Measurements from ENCODE around the gene ITM2C. TPM values are rescaled to one million over a fixed set of nuclear protein-coding genes. Genes with fewer than 3 reads are reported as not detected.

The ITM2C gene
- total and polyA plus RNA-seq, 2 of the 13 experiments (the other 11 are each of a cell fraction or from before 2014, with no cell fraction given), result 70.5 to 270 TPM

DNA sequence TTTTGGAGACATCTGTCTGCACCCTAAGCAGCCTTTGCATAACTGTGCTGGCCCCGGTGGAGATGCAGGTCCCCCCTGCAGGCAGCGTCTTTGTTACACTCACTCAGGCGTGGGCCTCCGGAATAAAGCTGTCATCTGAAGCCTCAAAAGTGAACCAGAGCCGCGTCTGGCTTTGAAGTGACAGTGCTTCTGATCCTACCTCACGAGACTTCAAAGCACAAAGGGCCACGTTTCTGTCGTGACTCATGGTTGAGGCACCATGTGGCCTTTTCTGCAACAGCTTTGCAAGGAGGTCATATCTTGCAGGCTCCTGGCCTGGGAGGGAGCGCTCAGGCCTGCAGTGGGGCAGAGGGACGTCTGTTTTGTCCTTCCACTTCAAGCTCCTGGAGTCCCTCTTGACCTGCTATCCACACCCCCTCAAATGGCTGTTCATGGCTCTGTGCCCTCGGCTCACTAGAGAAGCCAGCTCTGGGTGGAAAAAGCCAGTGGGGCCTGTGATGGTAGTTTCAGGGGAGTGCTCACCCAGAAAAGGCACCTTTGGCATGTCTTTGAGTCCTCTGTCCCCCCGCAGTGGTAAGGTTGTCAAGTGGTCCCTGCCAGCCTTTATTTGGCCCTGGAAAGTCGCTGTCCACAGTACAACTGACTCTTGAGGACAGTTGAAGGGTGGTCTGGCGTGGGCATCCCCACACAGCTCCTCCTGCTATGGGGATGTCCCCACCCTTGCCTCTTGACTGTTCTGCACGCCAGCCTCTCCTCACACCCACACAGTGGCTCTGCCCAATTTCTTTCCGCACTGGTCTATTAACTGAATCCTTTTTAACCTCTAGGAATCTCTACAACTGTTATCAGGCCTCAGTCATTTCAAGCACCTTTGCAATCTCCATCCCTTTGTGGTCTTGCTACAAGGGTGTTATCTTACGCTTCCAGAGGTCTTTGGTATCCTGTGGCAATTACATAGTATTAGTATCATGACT, 41.0 kb downstream of the ITM2C start:
- peaks cover 24% of the 10 kb centered on the region for H3K4me1 ChIP-seq (ENCODE audit: insufficient read depth, low read length)
- WGBS (ENCODE audit: low lambda C conversion rate), result 23% methylated on average over 16 of the region's 18 CpGs
- H4K20me1 ChIP-seq (ENCODE audit: insufficient read depth, low read length), result no peaks in the 10 kb centered on the region
- ChIA-PET POLR2A (interaction anchor here (0.7 to 1.8 kb wide), 2 partner anchors 145 to 147 kb away, joined by 3 to 6 read pairs; no protein-coding TSS in a partner anchor), CTCF (ENCODE audit: low intra/inter-chr PET ratio, low total read pairs) (interaction anchor here (0.7 kb wide), 1 partner anchor 147 kb away, joined by 3 read pairs; no protein-coding TSS in a partner anchor)
- no peaks in the 10 kb centered on the region for H3K79me2 ChIP-seq (ENCODE audit: insufficient read depth, low read length)
- peak; percentile 83 for DNase-seq (ENCODE audit: low spot score)
- intact Hi-C loops (cut with micrococcal nuclease; ENCODE audit: unreplicated experiment), result no loop called here
- in situ Hi-C loops (cut with HindIII; ENCODE audit: extremely low pct_ligation_motif_present, low pct_unique_long_range_greater_than_20kb), result no loop called here
- peak; percentile 52 for ATAC-seq
- H3K4me2 ChIP-seq (ENCODE audit: low read depth, low read length), result peak overlapping the region; percentile 41
- no peaks in the 10 kb centered on the region for H3K9me3 ChIP-seq (ENCODE audit: low read length)
- H3K27ac ChIP-seq (ENCODE audit: extremely low read length, insufficient read depth, low read length), result no peak overlapping the region
- no peak overlapping the region for H2AFZ ChIP-seq (ENCODE audit: low read length)
- H3K36me3 ChIP-seq (replicated peaks in 1 of 2; ENCODE audit: control insufficient read depth in 1 of 2, insufficient read depth in 2 of 2, low read length in 2 of 2), result no peaks in the 10 kb centered on the region
- no TSS peak for BruUV-seq (replicated peaks)
- H3K27me3 ChIP-seq (ENCODE audit: control insufficient read depth in 1 of 2, insufficient read depth in 2 of 2, low read length in 2 of 2), result peaks cover 10 to 74% of the 10 kb centered on the region in 2 experiments; a peak in 4 of 5 replicates
- peak; percentile 50 for FAIRE-seq
- no peak overlapping the region for H3K9ac ChIP-seq (ENCODE audit: insufficient read depth, low read depth, low read length)
- H3K4me3 ChIP-seq (replicated peaks in 1 of 3; ENCODE audit: insufficient read depth in 1 of 3, low read depth in 2 of 3, low read length in 3 of 3), result no peak overlapping the region
- TF ChIP-seq ZNF598 (CRISPR knock-in tag; IDR thresholded peaks at IDR 0.05; ENCODE audit: borderline replicate concordance) (no peak), FOXP1 (IDR thresholded peaks at IDR 0.05) (no peak), FOXP1 (CRISPR knock-in tag; IDR thresholded peaks at IDR 0.05) (no peak), ARNT (IDR thresholded peaks at IDR 0.05) (no peak), CCAR2 (optimal IDR thresholded peaks at IDR 0.05; ENCODE audit: low read depth, low read length) (no peak), ZNF451 (CRISPR knock-in tag; IDR thresholded peaks at IDR 0.05) (no peak), FOXA3 (CRISPR knock-in tag; IDR thresholded peaks at IDR 0.05) (peak; percentile 36; the same call in 1 of the 2 replicates), NR1H2 (CRISPR knock-in tag; IDR thresholded peaks at IDR 0.05; ENCODE audit: borderline replicate concordance, low read depth) (no peak), ZNF747 (CRISPR knock-in tag; IDR thresholded peaks at IDR 0.05; ENCODE audit: borderline replicate concordance) (no peak), PITX1 (CRISPR knock-in tag; IDR thresholded peaks at IDR 0.05) (0 out of 2 replicates have a peak, but pooled peaks have one; percentile 22), ZBTB1 (CRISPR knock-in tag; IDR thresholded peaks at IDR 0.05; ENCODE audit: borderline replicate concordance) (no peak), KLF6 (CRISPR knock-in tag; IDR thresholded peaks at IDR 0.05) (no peak), HES4 (CRISPR knock-in tag; IDR thresholded peaks at IDR 0.05; ENCODE audit: borderline replicate concordance) (no peak), NKX3-1 (CRISPR knock-in tag; IDR thresholded peaks at IDR 0.05) (no peak)
- TF ChIP-seq, protein P1, sequence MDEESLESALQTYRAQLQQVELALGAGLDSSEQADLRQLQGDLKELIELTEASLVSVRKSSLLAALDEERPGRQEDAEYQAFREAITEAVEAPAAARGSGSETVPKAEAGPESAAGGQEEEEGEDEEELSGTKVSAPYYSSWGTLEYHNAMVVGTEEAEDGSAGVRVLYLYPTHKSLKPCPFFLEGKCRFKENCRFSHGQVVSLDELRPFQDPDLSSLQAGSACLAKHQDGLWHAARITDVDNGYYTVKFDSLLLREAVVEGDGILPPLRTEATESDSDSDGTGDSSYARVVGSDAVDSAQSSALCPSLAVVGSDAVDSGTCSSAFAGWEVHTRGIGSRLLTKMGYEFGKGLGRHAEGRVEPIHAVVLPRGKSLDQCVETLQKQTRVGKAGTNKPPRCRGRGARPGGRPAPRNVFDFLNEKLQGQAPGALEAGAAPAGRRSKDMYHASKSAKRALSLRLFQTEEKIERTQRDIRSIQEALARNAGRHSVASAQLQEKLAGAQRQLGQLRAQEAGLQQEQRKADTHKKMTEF (CRISPR knock-in tag; IDR thresholded peaks at IDR 0.05), result no peak
- TF ChIP-seq, protein P2, sequence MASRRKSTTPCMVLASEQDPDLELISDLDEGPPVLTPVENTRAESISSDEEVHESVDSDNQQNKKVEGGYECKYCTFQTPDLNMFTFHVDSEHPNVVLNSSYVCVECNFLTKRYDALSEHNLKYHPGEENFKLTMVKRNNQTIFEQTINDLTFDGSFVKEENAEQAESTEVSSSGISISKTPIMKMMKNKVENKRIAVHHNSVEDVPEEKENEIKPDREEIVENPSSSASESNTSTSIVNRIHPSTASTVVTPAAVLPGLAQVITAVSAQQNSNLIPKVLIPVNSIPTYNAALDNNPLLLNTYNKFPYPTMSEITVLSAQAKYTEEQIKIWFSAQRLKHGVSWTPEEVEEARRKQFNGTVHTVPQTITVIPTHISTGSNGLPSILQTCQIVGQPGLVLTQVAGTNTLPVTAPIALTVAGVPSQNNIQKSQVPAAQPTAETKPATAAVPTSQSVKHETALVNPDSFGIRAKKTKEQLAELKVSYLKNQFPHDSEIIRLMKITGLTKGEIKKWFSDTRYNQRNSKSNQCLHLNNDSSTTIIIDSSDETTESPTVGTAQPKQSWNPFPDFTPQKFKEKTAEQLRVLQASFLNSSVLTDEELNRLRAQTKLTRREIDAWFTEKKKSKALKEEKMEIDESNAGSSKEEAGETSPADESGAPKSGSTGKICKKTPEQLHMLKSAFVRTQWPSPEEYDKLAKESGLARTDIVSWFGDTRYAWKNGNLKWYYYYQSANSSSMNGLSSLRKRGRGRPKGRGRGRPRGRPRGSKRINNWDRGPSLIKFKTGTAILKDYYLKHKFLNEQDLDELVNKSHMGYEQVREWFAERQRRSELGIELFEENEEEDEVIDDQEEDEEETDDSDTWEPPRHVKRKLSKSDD (CRISPR knock-in tag; IDR thresholded peaks at IDR 0.05; ENCODE audit: low read depth), result no peak
- TF ChIP-seq, protein P3, sequence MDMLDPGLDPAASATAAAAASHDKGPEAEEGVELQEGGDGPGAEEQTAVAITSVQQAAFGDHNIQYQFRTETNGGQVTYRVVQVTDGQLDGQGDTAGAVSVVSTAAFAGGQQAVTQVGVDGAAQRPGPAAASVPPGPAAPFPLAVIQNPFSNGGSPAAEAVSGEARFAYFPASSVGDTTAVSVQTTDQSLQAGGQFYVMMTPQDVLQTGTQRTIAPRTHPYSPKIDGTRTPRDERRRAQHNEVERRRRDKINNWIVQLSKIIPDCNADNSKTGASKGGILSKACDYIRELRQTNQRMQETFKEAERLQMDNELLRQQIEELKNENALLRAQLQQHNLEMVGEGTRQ (IDR thresholded peaks at IDR 0.05; ENCODE audit: low read depth, low read length), result peak; percentile 28; the same call in 1 of the 2 replicates
- TF ChIP-seq, protein P3 (CRISPR knock-in tag; IDR thresholded peaks at IDR 0.05; ENCODE audit: borderline replicate concordance), result no peak
